ENCODE data around the gene BSCL2.

DNA sequence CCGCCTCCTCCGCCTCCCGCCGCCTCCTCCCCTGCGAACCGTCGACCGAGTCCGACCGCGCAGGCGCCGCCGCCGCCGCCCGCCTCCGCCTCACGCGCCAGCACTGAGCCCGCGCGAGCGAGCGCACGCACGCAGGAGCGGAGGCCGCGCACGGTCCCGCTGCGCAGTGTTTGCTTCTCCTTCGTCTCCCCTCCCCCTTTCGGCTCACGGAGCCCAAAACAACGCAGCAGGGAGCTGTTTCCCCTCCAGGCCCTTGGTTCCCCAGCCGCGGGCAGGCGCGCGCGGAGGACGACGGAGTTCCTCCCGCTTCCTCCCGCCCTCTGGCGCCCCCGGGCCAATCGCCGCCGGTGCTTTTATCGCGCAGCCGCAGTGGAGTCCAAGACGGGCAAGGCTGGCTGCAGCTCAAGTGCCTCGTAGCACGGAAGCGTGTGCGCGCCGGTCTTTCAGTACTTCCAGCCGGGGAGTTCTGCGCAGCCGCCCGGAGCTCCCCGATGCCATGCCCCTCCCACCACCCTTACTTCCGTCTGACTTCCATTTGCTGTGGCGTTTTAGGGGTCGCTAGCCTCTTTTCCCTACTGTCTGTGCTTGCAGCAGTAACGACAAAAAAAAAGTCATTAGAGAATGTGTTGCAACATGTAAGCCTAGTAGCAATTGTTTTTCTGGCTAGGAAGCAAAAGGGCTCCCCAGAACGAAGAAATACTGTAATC is 20.1 kb upstream of the BSCL2 start, which contains the start of gene HNRNPUL2:
- TF ChIP-seq, protein P1, sequence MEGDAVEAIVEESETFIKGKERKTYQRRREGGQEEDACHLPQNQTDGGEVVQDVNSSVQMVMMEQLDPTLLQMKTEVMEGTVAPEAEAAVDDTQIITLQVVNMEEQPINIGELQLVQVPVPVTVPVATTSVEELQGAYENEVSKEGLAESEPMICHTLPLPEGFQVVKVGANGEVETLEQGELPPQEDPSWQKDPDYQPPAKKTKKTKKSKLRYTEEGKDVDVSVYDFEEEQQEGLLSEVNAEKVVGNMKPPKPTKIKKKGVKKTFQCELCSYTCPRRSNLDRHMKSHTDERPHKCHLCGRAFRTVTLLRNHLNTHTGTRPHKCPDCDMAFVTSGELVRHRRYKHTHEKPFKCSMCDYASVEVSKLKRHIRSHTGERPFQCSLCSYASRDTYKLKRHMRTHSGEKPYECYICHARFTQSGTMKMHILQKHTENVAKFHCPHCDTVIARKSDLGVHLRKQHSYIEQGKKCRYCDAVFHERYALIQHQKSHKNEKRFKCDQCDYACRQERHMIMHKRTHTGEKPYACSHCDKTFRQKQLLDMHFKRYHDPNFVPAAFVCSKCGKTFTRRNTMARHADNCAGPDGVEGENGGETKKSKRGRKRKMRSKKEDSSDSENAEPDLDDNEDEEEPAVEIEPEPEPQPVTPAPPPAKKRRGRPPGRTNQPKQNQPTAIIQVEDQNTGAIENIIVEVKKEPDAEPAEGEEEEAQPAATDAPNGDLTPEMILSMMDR (IDR thresholded peaks at IDR 0.05) = no peak
- TF ChIP-seq SMAD3 (CRISPR knock-in tag; IDR thresholded peaks at IDR 0.05; ENCODE audit: borderline replicate concordance) (no peak), ESRRA (CRISPR knock-in tag; IDR thresholded peaks at IDR 0.05; ENCODE audit: borderline replicate concordance) (0 out of 2 replicates have a peak, but pooled peaks have one; percentile 49), STAT6 (CRISPR knock-in tag; conservative IDR thresholded peaks at IDR 0.05; ENCODE audit: low read depth) (no peak), ETV6 (CRISPR knock-in tag; IDR thresholded peaks at IDR 0.05) (peak; percentile 96), ZBTB21 (CRISPR knock-in tag; IDR thresholded peaks at IDR 0.05; ENCODE audit: borderline replicate concordance) (no peak)
- TF ChIP-seq, protein P2, sequence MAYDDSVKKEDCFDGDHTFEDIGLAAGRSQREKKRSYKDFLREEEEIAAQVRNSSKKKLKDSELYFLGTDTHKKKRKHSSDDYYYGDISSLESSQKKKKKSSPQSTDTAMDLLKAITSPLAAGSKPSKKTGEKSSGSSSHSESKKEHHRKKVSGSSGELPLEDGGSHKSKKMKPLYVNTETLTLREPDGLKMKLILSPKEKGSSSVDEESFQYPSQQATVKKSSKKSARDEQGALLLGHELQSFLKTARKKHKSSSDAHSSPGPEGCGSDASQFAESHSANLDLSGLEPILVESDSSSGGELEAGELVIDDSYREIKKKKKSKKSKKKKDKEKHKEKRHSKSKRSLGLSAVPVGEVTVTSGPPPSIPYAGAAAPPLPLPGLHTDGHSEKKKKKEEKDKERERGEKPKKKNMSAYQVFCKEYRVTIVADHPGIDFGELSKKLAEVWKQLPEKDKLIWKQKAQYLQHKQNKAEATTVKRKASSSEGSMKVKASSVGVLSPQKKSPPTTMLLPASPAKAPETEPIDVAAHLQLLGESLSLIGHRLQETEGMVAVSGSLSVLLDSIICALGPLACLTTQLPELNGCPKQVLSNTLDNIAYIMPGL (CRISPR knock-in tag; IDR thresholded peaks at IDR 0.05) = peak; percentile 79
